Transverse colon (tissue), 4 donors: ENCODE results near the gene CENPH. TPM values are rescaled to one million over a fixed set of nuclear protein-coding genes. Genes with fewer than 3 reads are reported as not detected.
"Not testable (repeated sequence)": the region's sequence is repeated elsewhere in the genome, so short reads cannot be mapped to it uniquely, and the experiment has no call there.

Experiments
- DNase-seq: peaks from one replicate; pipeline ENCODE4 v3.0.0-alpha.2; 2019
- H3K27ac ChIP-seq, 4 donors: fragments of 200-600 bp; sonication (generic); 2 replicates each; pipeline ENCODE4 v1.5.1; 2016 to 2018; ENCODE audit warnings: inconsistent platforms in 4 of 4
- H3K27me3 ChIP-seq: fragments of 200-600 bp; sonication (generic); 2 replicates; pipeline ENCODE4 v1.5.1; 2017; ENCODE audit warnings: inconsistent platforms
- H3K36me3 ChIP-seq, 4 donors: fragments of 200-600 bp; sonication (generic); 2 replicates each; pipeline ENCODE4 v1.5.1; 2017 to 2019; ENCODE audit warnings: inconsistent platforms in 4 of 4
- H3K4me1 ChIP-seq, 4 donors: fragments of 200-600 bp; sonication (generic); 2 replicates each; pipeline ENCODE4 v1.5.1; 2017 to 2020; ENCODE audit warnings: inconsistent platforms in 4 of 4
- H3K4me3 ChIP-seq, 4 donors: fragments of 200-600 bp; sonication (generic); 1 replicate in 1 of 4; 2 replicates in 3 of 4; pipeline versions ENCODE4 v1.5.1 to v1.6.1; 2017 to 2019; ENCODE audit warnings: inconsistent platforms in 4 of 4
- H3K9me3 ChIP-seq, 2 donors: fragments of 200-600 bp; sonication (generic); 2 replicates each; pipeline ENCODE4 v1.5.1; 2017 to 2019; ENCODE audit warnings: inconsistent platforms in 2 of 2
- EP300 ChIP-seq: sonication (generic); formaldehyde crosslinking; IDR thresholded peaks from one replicate; pipeline ENCODE4 v1.6.1; 2017; ENCODE audit warnings: antibody characterized with exemption, low read depth
- POLR2A ChIP-seq: fragments of 450-650 bp; IDR thresholded peaks from one replicate; pipeline ENCODE4 v1.6.1; 2016; ENCODE audit warnings: antibody characterized with exemption, mild to moderate bottlenecking, moderate library complexity
- POLR2AphosphoS5 ChIP-seq, 3 donors: sonication (generic); formaldehyde crosslinking; IDR thresholded peaks; one replicate each; pipeline ENCODE4 v1.6.1; 2016; ENCODE audit warnings: antibody characterized with exemption in 3 of 3
- WGBS, 2 donors: methylation state at CpG; one replicate each; pipeline ENCODE4 v1.1.5; 2018; ENCODE audit warnings: low coverage in 1 of 2; 5-methylcytosine and 5-hydroxymethylcytosine counted together
- in situ Hi-C, 4 donors: fragments of 200-750 bp; cut with MboI; loops; one replicate each; pipeline versions ENCODE4 v1.15.0 to v1.15.1; 2017; ENCODE audit warnings: low sequenced_read_pairs in 3 of 4, low pct_ligation_motif_present in 1 of 4, low pct_unique_long_range_greater_than_20kb in 1 of 4
- intact Hi-C: fragments of 100-400 bp; cut with DNase I; formaldehyde crosslinking; loops from one replicate; pipeline ENCODE4 v1.15.1; 2023; ENCODE audit warnings: low total_unique reads
- total RNA-seq, 4 donors: library from RNA; depleted of rRNA; stranded (reverse); fragments of >200 nt; gene quantifications; one replicate each; pipeline ENCODE4 v1.1.0, GENCODE V29; 2016
- TF ChIP-seq, protein P1 (sequence below), 5 experiments: fragments of 200-600 bp in 3 of 5; fragments of 450-650 bp in 2 of 5; sonication (generic) in 3 of 5; IDR thresholded peaks; 1 replicate in 2 of 5; 2 replicates in 3 of 5; pipeline ENCODE4 v1.5.1; 2016 to 2017; ENCODE audit warnings: antibody characterized with exemption in 5 of 5, inconsistent platforms in 3 of 5, mild to moderate bottlenecking in 2 of 5, moderate library complexity in 1 of 5

Gene CENPH
- total RNA-seq, 4 donors from 2014 or later, result 1.2 to 4.4 TPM; not detected in 2

DNA sequence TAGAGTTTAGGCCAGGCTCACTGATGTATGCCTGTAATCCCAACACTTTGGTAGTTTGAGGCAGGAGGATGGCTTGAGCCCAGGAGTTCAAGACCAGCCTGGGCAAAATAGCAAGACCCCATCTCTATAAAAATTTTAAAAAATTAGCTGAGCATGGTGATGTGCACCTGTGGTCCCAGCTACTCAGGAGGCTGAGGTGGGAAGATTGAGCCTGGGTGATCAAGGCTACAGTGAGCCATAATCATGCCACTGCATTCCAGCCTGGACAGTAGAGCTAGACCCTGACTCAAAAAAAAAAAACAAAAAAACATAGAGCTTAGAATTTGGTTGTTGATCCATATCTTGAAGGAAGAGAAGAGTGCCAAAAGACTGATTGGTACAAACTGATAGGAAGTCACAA lies 30.6 kb downstream of the CENPH start:
- Histone ChIP-seq H3K27me3 (no peaks in the 10 kb centered on the region), H3K27ac (no peak overlapping the region), H3K9me3 (no peaks in the 10 kb centered on the region), H3K4me3 (no peak overlapping the region), H3K36me3 (no peaks in the 10 kb centered on the region), H3K4me1 (peaks cover 3 to 17% (median 11%) of the 10 kb centered on the region in 4 donors)
- DNase-seq, result no peak
- in situ Hi-C loops, result no loop called here
- intact Hi-C loops, result no loop called here
- TF ChIP-seq, protein P1, sequence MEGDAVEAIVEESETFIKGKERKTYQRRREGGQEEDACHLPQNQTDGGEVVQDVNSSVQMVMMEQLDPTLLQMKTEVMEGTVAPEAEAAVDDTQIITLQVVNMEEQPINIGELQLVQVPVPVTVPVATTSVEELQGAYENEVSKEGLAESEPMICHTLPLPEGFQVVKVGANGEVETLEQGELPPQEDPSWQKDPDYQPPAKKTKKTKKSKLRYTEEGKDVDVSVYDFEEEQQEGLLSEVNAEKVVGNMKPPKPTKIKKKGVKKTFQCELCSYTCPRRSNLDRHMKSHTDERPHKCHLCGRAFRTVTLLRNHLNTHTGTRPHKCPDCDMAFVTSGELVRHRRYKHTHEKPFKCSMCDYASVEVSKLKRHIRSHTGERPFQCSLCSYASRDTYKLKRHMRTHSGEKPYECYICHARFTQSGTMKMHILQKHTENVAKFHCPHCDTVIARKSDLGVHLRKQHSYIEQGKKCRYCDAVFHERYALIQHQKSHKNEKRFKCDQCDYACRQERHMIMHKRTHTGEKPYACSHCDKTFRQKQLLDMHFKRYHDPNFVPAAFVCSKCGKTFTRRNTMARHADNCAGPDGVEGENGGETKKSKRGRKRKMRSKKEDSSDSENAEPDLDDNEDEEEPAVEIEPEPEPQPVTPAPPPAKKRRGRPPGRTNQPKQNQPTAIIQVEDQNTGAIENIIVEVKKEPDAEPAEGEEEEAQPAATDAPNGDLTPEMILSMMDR (IDR thresholded peaks at IDR 0.05), result no peak
- TF ChIP-seq POLR2AphosphoS5 (IDR thresholded peaks at IDR 0.05) (no peak), EP300 (no peak), POLR2A (no peak)

DNA sequence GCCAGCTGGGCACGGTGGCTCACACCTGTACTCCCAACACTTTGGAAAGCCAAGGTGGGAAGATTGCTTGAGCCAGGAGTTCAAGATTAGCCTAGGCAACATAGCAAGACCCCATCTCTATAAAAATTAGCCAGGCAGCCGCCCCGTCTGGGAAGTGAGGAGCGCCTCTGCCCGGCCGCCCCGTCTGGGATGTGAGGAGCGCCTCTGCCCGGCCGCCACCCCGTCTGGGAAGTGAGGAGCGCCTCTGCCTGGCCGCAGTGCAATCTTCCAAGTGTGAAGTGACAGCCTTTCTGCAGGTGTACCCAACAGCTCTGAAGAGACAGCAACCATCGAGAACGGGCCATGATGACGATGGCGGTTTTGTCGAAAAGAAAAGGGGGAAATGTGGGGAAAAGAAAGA lies 31.0 kb downstream of the CENPH start:
- intact Hi-C loops, DNase-seq, H3K27ac ChIP-seq, H3K36me3 ChIP-seq, in situ Hi-C loops, H3K27me3 ChIP-seq, H3K4me3 ChIP-seq, H3K9me3 ChIP-seq: not testable (repeated sequence)
- WGBS, 2 donors, result 96 to 100% methylated on average over 1 to 18 of the region's 18 CpGs
- peaks cover 3 to 21% (median 11%) of the 10 kb centered on the region in 4 donors for H3K4me1 ChIP-seq

DNA sequence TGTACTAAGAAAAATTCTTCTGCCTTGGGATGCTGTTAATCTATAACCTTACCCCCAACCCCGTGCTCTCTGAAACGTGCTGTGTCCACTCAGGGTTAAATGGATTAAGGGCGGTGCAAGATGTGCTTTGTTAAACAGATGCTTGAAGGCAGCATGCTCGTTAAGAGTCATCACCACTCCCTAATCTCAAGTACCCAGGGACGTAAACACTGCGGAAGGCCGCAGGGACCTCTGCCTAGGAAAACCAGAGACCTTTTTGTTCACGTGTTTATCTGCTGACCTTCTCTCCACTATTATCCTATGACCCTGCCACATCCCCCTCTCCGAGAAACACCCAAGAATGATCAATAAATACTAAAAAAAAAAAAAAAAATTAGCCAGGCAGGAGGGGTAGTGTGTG lies 31.4 kb downstream of the CENPH start:
- H3K36me3 ChIP-seq, H3K27me3 ChIP-seq, H3K9me3 ChIP-seq, DNase-seq, H3K27ac ChIP-seq, intact Hi-C loops, in situ Hi-C loops, H3K4me3 ChIP-seq: not testable (repeated sequence)
- peaks cover 3 to 26% (median 11%) of the 10 kb centered on the region in 4 donors for H3K4me1 ChIP-seq
- 85 to 88% methylated on average over 5 to 9 of the region's 9 CpGs for WGBS, 2 donors

DNA sequence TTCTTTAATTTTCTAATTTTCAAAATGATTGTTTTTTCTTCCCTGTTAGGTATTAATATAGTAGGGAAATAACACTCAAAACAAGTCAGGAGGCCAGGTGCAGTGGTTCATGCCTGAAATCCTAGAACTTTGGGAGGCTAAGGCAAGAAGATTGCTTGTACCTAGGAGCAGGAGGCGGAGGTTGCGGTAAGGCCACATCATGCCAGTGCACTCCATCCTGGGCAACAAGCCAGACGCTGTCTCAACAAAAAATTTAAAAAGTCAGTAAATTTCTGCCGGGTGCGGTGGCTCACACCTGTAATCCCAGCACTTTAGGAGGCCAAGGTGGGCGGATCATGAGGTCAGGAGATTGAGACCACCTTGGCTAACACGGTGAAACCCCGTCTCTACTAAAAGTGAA lies 35.1 kb downstream of the CENPH start:
- Histone ChIP-seq H3K4me1 (peaks cover 0 to 9% (median under 1%) of the 10 kb centered on the region in 4 donors), H3K27me3 (no peaks in the 10 kb centered on the region), H3K9me3 (no peaks in the 10 kb centered on the region), H3K27ac (no peak overlapping the region), H3K36me3 (peaks cover 0 to 27% (median 4%) of the 10 kb centered on the region in 4 donors), H3K4me3 (no peak overlapping the region)
- in situ Hi-C loops (no loop called here), intact Hi-C loops (no loop called here)
- DNase-seq, result no peak
- TF ChIP-seq, protein P1 (IDR thresholded peaks at IDR 0.05), result no peak
- TF ChIP-seq EP300, result no peak
- TF ChIP-seq POLR2AphosphoS5 (IDR thresholded peaks at IDR 0.05), result no peak
- no peak for TF ChIP-seq POLR2A
- WGBS, 2 donors, result 89% methylated on average over 8 of the region's 8 CpGs; no CpG with 5 or more reads in 1 of the 2 donors

DNA sequence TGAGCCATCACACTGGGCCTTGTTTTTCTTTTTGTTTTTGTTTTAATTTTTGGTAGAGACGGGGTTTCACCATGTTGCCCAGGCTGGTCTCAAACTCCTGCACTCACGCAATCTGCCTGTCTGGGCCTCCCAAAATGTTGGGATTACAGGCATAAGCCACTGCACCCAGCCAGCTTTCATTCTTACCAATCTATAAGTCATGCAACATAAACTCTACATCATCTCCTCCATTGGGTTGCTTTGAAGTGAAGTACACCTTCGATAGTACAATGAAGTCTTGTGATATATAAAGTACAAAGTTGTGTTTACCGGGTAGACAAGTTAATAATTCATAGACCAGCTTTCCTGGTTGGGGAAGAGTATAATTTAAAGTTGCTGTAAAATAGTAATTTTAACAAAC lies 36.5 kb downstream of the CENPH start:
- Histone ChIP-seq H3K27me3 (no peaks in the 10 kb centered on the region), H3K36me3 (peaks cover 0 to 32% (median 8%) of the 10 kb centered on the region in 4 donors), H3K4me3 (no peak overlapping the region), H3K4me1 (peaks cover 0 to 9% (median 0%) of the 10 kb centered on the region in 4 donors), H3K27ac (peak overlapping the region in 1 of 4 donors; percentile 53), H3K9me3 (no peaks in the 10 kb centered on the region)
- TF ChIP-seq POLR2A (no peak), EP300 (no peak), POLR2AphosphoS5 (IDR thresholded peaks at IDR 0.05) (no peak)
- TF ChIP-seq, protein P1 (IDR thresholded peaks at IDR 0.05), result no peak
- no peak for DNase-seq
- intact Hi-C loops (no loop called here), in situ Hi-C loops (no loop called here)
- 82 to 85% methylated on average over 3 to 4 of the region's 4 CpGs for WGBS, 2 donors
